Retina (tissue), 1 donor: ENCODE results near the gene JAK2.
"Not testable (repeated sequence)": the region's sequence is repeated elsewhere in the genome, so short reads cannot be mapped to it uniquely, and the experiment has no call there.

ENCODE experiments used
- DNase-seq: peaks from one replicate; pipeline ENCODE4 v3.0.0-alpha.2; 2016

The JAK2 gene

GRCh38 chr9:5043381-5043780 is 58.3 kb downstream of the JAK2 start:
- no peak for DNase-seq

GRCh38 chr9:5044160-5044559 is 59.1 kb downstream of the JAK2 start:
- no peak for DNase-seq

GRCh38 chr9:5052838-5053237 is 67.8 kb downstream of the JAK2 start:
- DNase-seq = no peak

GRCh38 chr9:5062631-5063030 is 77.6 kb downstream of the JAK2 start:
- no peak for DNase-seq

- DNase-seq = no peak
Observed at GRCh38 chr9:5072871-5073270, 87.8 kb downstream of the JAK2 start.

- no peak for DNase-seq
Observed at GRCh38 chr9:5073701-5074100, 88.6 kb downstream of the JAK2 start.

- peak; percentile 11 for DNase-seq
Observed at GRCh38 chr9:5085993-5086392, 100.9 kb downstream of the JAK2 start.

- DNase-seq = no peak
Observed at GRCh38 chr9:5089737-5090136, 104.7 kb downstream of the JAK2 start.

- DNase-seq = no peak
Observed at GRCh38 chr9:5095795-5096194, 110.7 kb downstream of the JAK2 start.

GRCh38 chr9:5099466-5099865 is 114.4 kb downstream of the JAK2 start:
- DNase-seq = no peak

GRCh38 chr9:5101127-5101526 is 116.1 kb downstream of the JAK2 start:
- not testable (repeated sequence) for DNase-seq

- not testable (repeated sequence) for DNase-seq
Observed at GRCh38 chr9:5106517-5106916, 121.4 kb downstream of the JAK2 start.

- no peak for DNase-seq
Observed at GRCh38 chr9:5110867-5111681, 126.0 kb downstream of the JAK2 start.

- DNase-seq = no peak
Observed at GRCh38 chr9:5111696-5112095, 126.6 kb downstream of the JAK2 start.

GRCh38 chr9:5112109-5112592 is 127.1 kb downstream of the JAK2 start:
- no peak for DNase-seq

- DNase-seq = no peak
Observed at GRCh38 chr9:5112646-5113045, 127.6 kb downstream of the JAK2 start.

- DNase-seq = no peak
Observed at GRCh38 chr9:5113523-5113922, 128.5 kb downstream of the JAK2 start.

GRCh38 chr9:5113994-5114748 is 129.1 kb downstream of the JAK2 start:
- no peak for DNase-seq

- DNase-seq = no peak
Observed at GRCh38 chr9:5122116-5122515, 137.0 kb downstream of the JAK2 start.

- DNase-seq = no peak
Observed at GRCh38 chr9:5122516-5122915, 137.4 kb downstream of the JAK2 start.

- DNase-seq = no peak
Observed at GRCh38 chr9:5140151-5140550, 155.1 kb downstream of the JAK2 start.

GRCh38 chr9:5144217-5144616 is 159.1 kb downstream of the JAK2 start:
- DNase-seq = no peak

GRCh38 chr9:5146241-5146640 is 161.2 kb downstream of the JAK2 start:
- DNase-seq = no peak
